Measurements from ENCODE around the gene OR4D1.
A peak's percentile ranks its signal among the peaks of the same experiment; 100 is the strongest.

OR4D1 gene

DNA sequence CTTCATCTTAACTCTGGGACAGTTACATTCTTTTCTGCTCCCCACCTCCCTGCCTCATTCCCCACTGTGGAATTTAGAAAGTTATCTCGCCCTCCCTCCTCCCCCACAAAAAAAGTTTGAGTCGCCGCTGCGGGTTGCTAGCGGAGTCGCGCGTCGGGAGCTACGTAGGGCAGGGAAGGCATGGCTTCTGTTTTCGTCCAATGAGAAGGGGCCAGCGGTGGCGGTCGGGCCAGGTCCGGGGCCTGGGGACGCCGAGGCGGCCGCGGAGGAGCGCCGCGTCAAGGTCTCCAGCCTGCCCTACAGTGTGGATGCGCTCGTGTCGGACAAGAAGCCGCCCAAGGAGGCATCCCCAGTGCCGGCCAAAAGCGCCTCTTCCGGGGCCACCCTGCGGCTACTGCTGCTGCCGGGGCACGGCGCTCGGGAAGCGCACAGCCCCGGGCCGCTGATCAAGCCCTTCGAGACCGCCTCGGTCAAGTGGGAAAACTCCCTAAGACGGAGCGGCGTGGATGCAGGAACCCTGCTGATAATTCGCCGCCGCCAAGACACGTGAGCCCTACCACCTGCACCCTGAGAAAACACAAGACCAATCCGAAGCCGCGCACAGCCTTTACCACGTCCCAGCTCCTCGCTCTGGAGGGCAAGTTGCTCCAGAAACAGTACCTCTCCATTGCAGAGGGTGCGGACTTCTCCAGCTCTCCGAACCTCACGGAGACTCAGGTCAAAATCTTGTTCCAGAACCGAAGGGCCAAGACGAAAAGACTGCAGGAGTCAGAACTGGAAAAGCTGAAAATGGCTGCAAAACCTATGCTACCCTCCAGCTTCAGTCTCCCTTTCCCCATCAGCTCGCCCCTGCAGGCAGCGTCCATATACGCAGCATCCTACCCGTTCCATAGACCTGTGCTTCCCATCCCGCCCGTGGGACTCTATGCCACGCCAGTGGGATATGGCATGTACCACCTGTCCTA lies 8.9 kb downstream of the OR4D1 start:
- peak; percentile 56 for DNase-seq

DNA sequence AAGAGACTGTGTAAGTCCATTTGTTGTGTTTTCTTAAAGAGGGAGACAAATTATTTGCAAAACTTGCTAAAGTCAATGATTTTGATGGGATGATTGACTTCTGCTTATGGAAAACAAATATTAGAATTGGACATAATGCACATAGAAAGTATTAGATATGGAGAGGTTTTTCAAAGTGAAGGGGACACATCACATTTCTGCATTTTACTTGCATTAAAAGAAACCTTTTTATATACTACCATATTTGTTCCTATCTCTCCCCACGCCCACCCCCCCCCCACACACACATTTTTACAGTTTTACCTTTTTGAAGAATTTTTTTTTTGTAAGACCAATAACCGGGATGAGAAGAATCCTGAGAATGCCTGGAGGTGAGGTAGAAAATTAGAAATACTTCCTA lies 10.0 kb downstream of the OR4D1 start:
- DNase-seq = no peak

DNA sequence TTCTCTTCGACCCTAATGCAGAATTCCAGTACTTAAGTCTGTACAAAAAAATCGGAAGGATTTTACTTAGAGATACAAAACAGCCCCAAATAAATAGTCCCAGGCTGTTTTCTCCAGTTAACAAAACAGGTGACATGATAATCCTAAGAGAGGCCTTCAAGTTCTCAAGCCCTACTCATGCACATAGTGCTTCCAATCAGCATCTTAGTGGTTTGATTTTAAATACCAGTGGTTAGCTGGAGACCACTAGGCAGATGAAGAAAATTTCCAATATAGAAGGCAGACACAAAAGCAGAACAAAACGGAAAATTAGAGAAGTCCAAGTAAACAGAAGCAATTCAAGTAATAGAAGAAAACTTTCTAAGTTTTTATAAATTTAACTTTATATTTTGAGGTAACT lies 13.4 kb downstream of the OR4D1 start:
- no peak for DNase-seq

DNA sequence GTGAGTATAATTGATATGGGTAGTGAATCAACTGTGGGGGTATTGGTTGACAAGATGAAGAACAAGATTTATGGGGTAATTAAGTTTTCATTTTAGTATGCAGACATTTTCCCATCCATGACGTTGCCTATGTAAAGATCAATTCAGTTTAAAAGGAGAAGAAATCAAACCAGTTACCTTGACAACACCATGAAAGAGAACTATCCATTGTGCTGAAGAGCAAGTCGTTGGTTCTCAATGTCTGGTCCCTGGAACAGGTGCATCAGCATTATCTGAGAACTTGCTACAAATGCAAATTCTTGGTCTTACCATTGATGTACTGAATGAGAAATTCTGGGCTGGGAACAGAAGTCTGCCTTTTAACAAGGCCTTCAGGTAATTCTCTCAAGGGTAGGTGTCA lies 17.8 kb downstream of the OR4D1 start:
- no peak for DNase-seq

DNA sequence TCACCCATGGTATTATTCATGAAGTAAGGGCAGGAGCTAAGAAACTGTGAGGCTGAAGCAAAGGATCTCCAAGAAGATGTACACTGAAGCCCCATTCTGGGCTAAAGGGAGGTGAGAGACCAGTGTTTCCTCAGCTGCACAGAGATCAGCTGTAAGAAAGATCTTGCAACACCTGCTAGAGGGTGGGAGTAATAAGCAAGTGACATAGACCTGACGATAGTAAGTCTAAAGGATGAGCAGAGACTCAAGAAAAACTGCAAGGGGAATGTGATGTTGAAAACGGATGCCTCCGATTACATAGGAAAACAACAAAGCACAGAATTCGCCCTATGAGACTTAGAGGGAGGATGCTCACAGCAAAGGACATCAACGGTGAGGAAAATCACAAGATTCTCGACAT lies 18.5 kb downstream of the OR4D1 start, which contains the start of gene OR4D2:
OR4D2 (plus strand) TSS at position 301 of the 400 bp plus-strand sequence. CDS start 2,674 bp downstream, outside the sequence.
- DNase-seq = no peak

DNA sequence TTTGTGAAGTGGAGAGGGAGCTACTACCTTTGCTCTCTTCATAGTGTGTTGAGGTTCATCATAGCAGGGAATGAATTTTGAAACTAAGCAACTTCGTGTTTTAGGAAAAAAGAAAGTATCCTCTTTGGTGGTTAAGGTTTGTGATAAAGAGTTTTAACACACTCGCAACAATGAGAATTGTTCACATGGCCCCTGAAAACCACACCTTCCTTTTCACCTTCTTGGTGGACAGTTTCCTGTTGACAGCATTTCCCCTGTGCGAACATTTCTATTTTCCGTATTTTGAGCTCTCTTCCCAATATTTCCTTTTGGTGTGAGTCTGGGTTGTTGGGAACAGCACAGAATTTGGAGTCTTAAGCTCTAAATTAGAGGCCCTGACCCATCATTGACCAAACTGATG lies 22.4 kb downstream of the OR4D1 start:
- DNase-seq = no peak

DNA sequence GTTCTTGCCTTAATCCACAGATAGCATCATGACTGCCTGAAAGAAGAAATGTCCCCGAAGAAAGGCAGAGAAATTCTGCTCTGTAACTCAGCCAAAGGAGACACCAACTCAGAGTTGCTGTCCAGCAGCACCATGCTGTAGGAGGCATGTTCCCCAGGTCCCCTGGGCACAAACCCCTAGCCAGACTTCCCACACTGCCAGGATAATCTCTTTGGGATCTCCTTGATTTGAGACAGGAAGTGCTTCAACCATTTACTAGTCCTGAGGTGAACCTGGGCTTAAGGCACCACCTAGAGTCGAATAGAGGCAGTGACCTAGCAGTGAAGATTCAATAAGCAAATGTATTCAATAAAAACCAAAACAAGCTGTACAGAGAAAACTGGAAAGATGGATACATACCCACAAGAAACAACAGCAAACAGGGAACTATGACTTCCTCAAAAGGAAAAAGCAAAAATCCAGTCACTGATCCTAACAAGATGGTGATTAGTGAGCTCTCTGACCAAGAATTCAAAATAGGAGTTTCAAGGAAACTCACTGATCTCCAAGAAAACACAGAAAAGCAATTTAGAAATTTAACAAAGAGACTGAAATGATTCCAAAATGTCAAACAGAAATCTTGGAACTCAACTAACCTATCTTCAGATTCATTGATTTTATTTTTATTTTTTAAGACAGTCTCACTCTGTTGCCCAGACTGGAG lies 24.3 kb downstream of the OR4D1 start:
- DNase-seq = peak; percentile 42

DNA sequence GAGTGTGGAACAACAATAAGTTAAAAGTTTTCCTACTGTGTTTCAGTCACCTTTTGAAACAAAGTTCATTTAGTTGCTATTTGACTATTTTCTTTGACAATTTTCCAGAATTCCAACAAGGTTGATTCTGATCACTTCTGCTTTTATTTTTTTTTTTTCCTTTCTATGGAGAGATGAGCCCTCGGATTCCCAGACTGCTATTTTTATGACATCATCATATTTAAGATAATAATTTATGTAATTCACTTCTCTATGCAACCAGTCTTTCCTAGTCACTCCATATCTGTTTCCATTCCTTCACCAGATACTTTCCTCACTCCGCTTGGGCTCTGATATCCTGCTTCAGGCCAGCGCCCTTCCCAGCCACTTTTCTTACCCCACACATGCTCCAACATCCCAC lies 26.7 kb downstream of the OR4D1 start:
- DNase-seq = no peak

DNA sequence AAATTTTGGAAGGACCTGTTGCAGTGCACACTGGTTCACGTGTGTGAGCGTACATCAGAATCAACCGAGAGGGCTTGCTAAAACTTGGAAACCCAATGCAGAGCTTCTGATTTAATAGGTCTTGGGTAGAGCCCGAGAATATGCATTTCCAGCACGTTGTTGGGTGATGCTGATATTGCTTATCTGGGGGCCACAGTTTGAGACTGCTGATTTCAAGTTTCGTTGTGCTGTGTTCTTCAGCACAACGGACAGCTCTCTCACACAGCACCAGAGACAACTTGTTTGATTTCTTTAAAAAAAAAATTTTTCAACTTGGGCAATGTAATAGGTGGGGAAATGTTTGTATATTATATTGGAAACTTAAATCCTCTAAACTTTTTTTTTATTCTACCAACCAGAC lies 28.0 kb downstream of the OR4D1 start:
- DNase-seq = no peak

DNA sequence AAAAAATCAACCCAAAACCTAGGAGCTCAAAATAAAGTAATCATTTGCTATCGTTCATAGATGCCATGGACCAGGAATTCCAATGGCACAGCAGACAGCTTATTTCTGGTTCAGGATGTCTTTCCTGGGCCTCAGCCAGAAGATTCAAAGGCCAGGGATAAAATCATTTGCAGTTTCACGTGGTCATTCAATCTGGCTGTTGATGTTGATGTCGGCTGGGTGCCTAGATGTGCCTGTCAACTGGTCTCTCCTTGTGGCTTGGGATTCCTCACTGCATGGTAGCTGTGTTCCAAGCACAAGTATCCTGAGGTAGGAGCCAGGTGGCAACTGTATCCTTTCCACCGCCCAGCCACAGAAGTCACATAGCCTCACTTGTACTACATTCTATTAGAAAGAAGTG lies 33.6 kb downstream of the OR4D1 start:
- DNase-seq = no peak

DNA sequence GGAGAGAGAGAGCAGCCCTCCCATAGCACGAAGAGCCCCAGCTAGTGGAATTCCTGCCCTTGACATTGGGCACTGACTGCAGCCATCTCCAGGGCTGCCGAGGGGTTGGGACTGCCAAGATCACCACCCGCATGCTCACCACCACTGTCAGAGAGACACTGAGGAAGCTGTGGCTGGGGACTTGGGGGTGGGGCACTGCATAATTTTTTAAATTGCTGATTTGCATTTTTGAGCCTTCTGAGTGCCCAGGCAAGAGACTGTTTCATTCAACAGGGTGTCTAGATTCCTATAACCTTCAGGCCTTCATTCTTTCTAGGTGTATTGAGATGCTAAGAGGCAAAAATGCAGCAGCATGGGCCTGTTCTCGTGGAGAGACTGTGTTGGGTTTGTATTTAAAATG lies 35.3 kb downstream of the OR4D1 start:
- no peak for DNase-seq

DNA sequence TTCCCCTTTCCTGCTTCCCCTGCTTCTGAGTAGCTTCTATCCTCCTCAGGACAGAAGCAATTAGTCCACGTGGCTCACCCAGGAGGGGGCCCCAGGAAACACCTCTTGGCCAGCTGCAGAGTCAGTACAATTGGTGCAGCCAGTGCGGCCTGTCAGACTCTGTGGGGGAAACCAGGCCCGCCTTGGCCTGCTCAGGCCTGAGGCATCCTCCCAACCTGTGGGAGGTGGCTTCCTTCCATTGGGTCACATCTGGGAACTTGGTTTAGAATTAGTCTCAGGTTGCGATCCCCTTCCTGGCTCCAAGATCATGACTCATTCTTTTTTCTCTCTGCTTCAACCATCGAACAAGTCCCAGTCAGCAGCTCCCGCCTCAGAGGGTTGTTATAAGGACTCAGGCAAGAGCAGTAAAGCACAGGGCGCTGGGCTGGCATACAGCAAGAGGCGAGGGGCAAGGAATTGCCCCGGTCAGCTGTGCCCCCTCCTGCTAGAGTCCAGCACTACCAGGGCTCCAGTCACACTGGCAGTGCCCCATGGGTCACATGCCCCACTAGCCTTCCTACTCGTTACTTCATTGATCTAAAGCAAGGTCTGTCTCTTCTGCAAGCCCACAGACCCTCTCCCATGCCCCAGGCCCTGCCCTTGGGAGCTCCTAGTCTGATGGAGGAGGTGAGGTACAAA lies 36.3 kb downstream of the OR4D1 start:
- no peak for DNase-seq

DNA sequence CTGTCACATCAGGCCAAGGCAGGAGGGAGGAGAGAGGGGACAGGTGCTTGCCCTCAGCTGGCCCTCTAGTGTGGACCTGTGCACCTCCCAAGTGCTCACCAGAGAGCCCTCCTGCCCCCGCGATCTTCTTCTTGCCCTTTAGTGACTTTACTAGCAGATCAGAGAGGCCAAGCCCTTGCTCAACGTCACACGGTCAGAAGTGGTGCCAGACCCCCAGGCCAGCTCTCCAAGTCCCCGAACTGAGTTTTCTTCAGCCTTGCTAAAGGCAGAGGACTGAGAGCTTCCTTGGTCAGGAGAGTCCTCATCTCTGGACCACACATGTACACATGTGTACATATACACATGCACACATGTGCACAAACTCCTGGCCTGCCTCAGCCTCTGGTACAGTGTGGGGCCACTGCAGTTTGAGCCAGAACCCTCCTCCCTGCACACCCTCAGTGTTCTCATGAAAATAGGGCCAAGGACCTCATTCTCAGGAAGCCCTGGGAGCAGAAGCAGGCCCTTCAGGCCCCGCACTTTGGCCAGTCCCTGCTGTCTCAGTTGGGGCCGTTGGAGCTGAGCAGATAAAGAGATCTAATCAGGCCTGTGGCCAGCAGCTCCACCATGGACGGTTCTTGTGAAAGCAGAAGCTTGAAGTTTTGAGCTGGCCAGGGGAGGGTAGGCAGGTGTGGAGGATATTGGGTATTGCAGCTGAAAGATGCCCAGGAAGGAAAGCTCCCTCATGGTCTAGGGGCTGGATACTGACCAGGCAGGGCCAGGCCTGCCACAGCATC lies 37.0 kb downstream of the OR4D1 start:
- no peak for DNase-seq

DNA sequence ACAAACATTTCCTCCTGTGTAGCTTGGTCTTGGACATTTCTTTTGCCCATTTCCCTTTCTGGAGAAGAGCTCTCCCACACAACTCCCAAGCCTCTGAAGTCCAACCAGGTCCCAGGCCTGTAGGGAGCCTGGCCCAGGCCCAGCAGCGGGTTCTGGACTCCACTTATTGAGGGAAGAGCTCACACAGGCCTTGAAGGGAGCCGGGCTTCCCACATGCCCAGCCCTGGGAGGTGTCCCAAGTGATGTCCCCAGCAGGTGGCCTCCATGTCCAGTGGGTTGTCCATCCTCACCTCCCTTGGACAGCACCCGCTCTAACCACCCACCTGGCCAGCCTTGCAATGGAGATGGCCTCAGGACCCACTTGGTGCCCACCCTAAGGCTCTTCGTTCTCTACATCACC lies 38.4 kb downstream of the OR4D1 start:
- no peak for DNase-seq

DNA sequence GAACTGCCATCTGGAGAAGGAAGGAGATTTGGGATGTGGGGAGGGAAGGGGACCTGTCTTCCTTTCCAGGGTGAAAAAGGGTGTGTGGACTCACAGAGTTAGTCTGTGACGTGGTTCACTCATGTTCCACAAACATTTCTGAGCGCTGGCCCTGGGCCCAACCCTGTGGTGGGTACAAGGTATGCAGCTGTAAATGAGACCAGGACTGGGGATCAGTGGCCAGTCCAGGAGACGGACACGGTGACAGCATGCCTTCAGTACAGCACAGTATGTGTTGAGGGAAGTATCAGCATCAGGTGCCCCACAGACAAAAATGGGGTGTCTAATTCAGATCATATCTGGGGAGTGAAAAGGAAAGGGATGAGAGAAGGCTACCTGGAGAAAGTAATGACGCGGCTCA lies 38.9 kb downstream of the OR4D1 start:
- no peak for DNase-seq

DNA sequence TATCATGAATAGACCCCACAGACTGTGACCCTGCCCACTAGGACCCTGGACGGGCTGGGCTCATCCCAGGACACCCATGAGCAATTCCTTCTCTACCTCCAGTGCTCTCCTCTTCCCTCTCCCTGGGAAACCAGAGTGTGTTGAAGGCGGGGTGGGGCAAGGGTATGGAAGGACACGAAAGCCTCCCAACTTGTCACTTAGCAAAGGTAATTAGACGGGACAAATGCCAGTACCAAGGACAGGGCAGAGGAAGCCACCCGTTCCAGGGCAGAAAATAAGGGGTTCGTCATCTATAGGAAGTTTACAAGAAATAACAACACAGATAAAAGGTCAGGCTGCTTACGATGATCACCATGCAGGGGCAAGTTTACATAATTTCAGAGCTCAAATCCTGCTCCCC lies 39.5 kb downstream of the OR4D1 start:
- DNase-seq = no peak

DNA sequence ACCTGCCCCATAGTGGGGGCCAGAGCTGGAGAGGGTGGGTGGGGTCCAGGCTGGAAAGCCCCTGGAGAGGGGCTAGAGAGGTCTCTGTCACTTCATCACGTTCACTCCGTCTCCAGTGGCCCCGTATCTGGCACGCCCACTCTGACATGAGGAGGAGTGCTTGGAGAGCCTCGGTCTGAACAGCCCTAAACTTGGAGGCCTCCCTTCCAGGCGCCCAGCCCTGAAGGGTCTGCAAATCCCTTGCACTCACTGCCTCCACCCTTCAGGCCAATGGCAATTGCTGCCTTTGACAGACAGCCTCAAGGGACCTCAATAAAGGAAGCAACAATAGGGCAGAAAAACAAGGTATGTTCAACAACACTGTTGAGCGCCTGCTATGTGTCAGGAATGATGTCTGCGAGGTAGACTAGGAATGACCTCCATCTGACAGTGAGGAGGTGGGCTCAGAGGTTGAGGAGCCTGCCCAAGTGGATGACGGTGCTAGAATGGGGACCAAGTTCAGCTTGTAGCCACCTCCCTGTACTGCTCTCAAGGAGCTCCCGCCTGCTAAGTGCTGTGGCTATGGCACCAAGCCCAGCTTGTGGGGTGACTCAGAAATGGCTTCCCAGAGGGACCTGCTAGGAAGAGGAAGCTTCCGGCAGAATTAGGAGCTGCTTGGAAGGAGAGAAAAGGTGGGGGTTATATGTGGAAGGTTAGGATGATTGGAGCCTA lies 41.4 kb downstream of the OR4D1 start:
- DNase-seq = no peak

DNA sequence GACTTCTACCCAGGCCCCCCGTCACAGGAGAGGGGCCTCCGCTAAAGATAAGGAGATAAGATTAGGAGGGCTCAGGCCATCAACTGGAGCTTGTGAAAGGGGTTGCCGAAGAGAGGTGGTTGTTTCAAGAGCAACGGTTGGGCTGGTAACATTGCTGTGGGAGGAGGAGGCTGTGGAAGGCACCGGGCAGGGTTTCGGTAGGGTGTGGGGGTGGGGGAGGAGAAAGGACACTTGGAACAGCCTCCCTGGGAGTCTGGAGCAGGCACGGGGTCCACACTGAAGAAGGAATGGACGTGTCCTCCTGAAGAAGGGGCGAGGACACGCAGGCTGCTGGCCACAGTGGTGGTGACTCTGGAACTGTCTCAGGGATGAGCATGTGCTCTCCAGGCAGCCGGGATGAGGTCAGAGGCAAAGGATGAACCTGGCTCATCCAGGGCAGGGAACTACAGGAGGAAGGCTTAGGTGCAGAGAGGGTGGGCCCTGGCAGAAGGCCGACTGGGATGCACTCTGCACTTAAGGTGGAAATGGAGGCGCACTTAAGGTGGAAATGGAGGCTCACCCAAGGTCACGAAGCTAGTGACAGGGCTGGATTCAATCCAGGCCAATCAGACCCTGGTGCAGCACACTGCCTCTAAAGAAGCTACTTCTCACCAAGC lies 43.2 kb downstream of the OR4D1 start:
- DNase-seq = no peak

DNA sequence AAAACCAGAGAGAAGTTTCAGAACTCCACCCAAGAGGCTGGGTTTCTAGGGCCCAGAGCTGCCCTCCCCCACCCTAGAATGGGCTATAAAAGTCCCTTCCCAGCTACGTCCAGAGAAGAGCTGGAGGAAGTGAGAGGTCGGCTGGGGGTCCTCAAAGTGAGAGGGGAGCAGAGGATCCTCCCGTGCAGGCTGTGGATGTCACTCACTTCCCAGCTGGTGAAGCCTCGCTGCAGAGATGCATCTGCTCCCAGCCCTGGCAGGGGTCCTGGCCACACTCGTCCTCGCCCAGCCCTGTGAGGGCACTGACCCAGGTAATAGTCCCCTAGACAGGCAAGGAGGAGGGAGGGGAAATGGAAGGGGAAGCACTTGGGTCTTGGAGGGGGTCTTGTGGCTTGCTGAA lies 44.4 kb downstream of the OR4D1 start, which contains the start of gene EPX:
EPX (plus strand) TSS at position 115 of the 400 bp plus-strand sequence; CDS start at position 236, 121 bp downstream.
- DNase-seq = no peak

DNA sequence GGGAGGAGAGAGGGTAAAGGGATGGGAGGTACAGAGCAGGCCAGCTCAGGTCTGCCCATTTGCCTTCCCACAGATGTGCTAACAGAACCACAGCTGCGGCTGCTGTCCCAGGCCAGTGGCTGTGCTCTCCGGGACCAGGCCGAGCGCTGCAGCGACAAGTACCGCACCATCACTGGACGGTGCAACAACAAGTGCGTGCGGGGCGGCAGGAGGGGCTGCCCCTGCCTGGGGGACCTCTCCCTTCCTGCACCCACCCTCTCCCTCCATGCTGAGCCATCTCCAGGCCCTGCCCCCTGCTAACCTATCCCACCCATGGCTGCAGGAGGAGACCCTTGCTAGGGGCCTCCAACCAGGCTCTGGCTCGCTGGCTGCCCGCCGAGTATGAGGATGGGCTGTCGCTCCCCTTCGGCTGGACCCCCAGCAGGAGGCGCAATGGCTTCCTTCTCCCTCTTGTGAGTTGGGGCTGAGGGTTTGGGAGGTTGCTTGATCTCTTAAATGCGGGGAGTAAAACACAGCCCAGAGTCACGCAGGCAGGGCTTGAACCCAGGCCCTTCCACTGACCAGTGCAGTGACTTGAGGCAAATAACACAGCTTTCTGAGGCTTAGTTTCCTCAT lies 45.6 kb downstream of the OR4D1 start:
- DNase-seq = no peak

Measured in activated T-cell treated with anti-CD3 and anti-CD28 coated beads, Interleukin-2, amount 50 U/mL, for 1 hour (primary cell).